GM18867 (cell line): ENCODE data around the gene MT1HL1.
"Not testable (repeated sequence)": the region's sequence is repeated elsewhere in the genome, so short reads cannot be mapped to it uniquely, and the experiment has no call there.

Source experiments
- ATAC-seq: cut with Tn5 transposase; IDR thresholded peaks from one replicate; pipeline ENCODE4 v1.9.1; 2021; ENCODE audit warnings: mild to moderate bottlenecking, moderate library complexity; ENCODE audit not compliant: unreplicated experiment

MT1HL1 gene

DNA sequence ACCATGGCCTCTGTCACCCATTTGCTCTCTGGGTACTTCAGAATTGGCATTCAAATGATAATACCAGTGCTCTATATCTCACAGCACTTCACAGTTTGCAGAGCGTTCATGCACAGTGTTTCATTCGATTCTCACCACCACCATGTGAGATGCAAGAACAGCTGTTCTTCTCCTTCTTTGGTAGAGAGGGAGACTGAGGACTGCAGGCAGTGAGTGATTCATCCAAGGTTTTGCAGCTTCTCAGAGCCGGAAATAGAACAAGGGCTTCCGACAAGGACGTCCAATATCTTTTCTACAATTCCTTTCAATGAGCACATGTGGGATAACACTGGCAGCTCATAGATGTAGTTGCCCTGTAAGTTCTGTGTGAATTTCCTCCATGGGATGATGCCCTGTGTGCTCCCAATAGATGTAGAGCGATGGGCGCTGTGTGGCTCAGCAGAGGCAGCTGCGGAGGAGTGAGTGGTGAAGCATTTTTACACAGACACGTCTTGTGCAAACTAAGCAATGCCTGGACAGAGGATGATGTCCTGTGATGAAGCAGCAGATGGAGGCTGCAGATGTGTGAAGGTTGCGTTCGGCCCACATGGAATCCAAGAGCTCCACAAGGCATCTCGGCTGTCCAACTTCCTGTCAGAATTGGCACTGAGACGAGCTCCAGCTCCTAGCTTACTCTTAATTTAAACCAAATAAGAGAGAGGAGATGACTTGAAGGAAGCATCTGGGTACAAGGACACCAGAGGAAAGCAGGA, 24.9 kb downstream of the MT1HL1 start:
- ATAC-seq, result no peak

DNA sequence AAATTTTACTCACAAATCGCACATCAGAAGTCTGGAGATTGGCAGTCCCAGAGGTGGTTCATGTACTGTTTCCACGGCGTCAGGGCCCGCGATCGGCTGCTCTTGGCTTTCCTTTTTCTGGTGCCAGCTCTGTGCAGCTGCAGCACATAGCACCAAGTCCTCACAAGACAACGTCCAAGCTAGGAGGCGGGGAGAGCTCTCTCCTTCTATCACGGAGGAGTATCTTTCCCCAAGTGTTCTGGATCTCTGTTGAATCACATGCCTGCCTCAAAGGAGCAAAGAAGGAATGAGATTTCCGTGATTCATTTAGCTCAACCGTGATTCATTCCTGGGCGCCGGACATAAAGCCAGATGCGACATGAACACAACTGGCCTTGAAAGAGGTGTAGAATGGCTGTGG, 25.5 kb downstream of the MT1HL1 start:
- ATAC-seq, result no peak

DNA sequence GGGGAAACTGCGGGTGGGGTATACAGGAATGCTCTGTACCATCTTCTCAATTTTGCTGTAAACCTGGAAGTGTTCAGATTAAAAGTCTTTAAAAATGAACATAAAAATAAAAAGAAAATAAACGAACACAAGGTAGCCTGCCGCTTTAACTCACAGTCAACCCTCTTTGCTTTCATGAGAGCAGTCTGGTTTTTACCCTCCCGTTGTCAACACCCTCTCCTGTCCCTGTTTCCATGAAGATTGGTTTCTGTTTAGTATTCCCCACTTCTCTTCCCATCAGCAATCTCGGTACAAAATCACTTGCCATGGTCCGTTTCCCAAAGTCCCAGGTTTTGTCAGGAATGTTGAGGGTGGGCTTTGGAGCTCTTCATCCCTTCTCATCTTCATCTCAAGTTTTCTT, 28.8 kb downstream of the MT1HL1 start:
- no peak for ATAC-seq

DNA sequence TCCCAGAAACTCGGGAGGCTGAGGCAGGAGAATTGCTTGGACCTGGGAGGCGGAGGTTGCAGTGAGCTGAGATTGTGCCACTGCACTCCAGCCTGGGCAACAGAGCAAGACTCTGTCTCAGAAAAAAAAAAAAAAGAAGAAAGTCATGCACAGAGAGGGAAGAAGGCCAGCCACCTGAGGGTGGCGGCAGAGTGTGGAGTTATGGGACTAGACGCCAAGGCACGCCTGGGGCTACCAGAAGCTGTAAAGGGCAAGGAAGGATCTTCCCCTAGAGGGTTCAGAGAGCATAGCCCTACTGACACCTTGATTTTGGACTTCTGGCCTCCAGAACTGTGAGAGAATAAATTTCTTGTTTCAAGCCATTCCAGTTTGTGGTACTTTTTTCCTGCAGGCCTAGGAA, 30.2 kb downstream of the MT1HL1 start:
- ATAC-seq, result not testable (repeated sequence)

DNA sequence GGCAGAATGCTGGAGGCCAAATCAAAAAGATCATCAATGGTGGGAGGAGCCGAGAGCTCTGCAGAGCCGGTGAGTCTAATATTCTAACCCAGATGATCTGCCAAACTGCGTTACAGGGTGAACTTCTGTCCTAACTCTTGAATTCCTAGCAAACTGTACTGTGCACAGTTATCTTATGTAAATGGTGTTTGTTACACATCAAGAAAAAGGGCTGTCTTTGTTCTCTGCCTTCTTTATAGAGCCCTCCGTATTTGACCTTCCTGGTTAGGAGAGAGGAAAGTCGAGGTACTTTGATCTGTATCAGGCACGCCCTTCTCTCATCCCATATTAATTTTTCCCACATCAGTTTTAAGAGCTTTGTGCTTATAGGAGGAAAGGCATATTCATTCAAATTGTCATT, 37.6 kb downstream of the MT1HL1 start:
- no peak for ATAC-seq

DNA sequence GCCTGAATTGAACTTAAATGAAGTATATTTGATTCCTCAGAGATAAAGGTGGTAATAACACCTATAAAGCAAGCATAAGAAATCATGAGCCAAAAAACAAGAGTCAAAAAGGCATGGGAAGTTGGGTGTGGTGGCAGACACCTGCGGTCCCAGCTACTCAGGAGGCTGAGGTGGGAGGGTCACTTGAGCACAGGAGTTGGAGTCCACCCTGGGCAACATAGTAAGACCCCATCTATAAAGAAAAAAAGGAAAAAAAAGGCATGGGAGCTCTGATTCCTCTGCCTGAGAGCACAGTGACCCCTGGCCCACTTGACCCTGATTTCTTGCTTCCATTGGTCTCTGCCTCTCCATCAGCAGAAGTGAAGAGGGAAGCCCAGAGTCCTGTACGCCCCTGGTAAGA, 40.3 kb downstream of the MT1HL1 start:
- ATAC-seq, result no peak

DNA sequence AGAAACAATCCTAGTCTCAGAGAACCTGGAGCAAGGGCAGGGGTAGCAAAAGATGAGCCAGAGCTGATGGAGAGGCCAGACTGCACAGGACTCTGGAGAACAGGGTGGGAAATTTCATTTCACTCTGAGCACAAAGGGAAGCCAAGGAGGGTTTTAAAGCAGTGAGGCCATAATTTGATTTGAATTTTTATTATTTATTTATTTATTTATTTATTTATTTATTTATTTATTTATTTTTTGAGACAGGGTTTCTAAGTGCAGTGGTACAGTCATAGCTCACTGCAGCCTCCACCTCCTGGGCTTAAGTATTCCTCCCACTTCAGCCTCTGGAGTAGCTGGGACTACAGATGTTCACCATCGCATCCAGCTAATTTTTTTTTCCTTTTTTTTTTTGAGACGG, 45.1 kb downstream of the MT1HL1 start:
- ATAC-seq, result no peak

DNA sequence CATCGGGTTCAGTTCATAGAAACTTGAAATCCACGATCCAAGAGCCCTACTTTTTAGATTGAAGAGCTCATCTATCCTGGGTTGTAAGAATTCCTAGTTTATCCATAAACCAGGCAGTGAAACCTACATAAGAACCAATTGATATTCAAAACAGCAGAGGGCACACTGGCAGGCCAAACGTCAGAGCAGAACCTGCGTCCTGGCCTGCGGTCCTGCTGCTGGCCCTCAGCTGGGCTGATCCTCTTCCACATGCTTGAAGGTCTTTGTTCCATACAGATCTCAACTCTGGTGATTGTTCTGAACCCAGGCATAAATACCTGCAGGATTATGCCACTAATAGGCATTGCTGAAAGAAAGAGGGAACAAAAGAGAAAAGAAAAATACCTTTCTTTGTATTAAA, 47.0 kb downstream of the MT1HL1 start:
- no peak for ATAC-seq
